Left lung (tissue), 10 donors: ENCODE results near the gene NEGR1. TPM values are rescaled to one million over a fixed set of nuclear protein-coding genes. Genes with fewer than 3 reads are reported as not detected.

Experiments used
- ATAC-seq: fragments of 200-7000 bp; cut with Tn5 transposase; one replicate; pipeline ENCODE4 v1.9.1; 2020; ENCODE audit warnings: moderate library complexity
- DNase-seq, 4 donors: peaks; one replicate each; pipeline ENCODE4 v3.0.0-alpha.2; 2013 to 2020
- H3K27ac ChIP-seq, 2 donors: fragments of 200-600 bp; sonication (generic) in 1 of 2; one replicate each; pipeline versions ENCODE4 v1.5.0 to v1.8.0; 2020 to 2021
- H3K27me3 ChIP-seq, 2 donors: fragments of 200-600 bp; sonication (generic) in 1 of 2; one replicate each; pipeline versions ENCODE4 v1.5.0 to v1.8.0; 2020 to 2021
- H3K36me3 ChIP-seq, 2 donors: fragments of 200-600 bp; sonication (generic) in 1 of 2; one replicate each; pipeline versions ENCODE4 v1.5.0 to v1.8.0; 2020 to 2021
- H3K4me1 ChIP-seq, 2 donors: fragments of 200-600 bp; one replicate each; pipeline ENCODE4 v1.8.0; 2021
- H3K4me3 ChIP-seq, 2 donors: fragments of 200-600 bp; sonication (generic) in 1 of 2; one replicate each; pipeline versions ENCODE4 v1.5.0 to v1.8.0; 2020 to 2021; ENCODE audit warnings: mild to moderate bottlenecking in 1 of 2
- H3K9me3 ChIP-seq, 2 donors: fragments of 200-600 bp; sonication (generic) in 1 of 2; one replicate each; pipeline versions ENCODE4 v1.5.0 to v1.8.0; 2020 to 2021
- CTCF ChIP-seq, 2 donors: fragments of 200-600 bp; sonication (generic) in 1 of 2; IDR thresholded peaks; one replicate each; pipeline versions ENCODE4 v1.5.0 to v1.8.0; 2021; ENCODE audit warnings: antibody characterized with exemption in 2 of 2
- intact Hi-C, 2 donors: fragments of 100-400 bp; cut with DNase I; formaldehyde crosslinking; loops; one replicate each; pipeline versions ENCODE4 v1.11.2 to v1.14.2; 2022
- polyA plus RNA-seq, 6 donors: library from polyadenylated mRNA; unstranded; fragments of 120-200 nt; gene quantifications; one replicate each; pipeline ENCODE4 v1.2.1, GENCODE V29; 2013; ENCODE audit not compliant: insufficient read length in 6 of 6
- total RNA-seq, 2 donors: library from RNA; stranded (reverse); fragmentation: NEBNext Ultra II Directional; extraction: Animal tissue kit (Norgen Biotek cat#: 25700); gene quantifications; one replicate each; pipeline ENCODE4 v1.2.1, GENCODE V29; 2021
- donor health status: DM: no; HTN: yes; CAD: no.
- donor health status: DM: no; HTN: no; CAD: no.

Gene NEGR1
- total and polyA plus RNA-seq, 8 donors = 2.4 to 5.7 (median 3.5) TPM

- Histone ChIP-seq H3K27me3 (no peaks in the 10 kb centered on the region), H3K36me3 (no peaks in the 10 kb centered on the region), H3K9me3 (peaks cover 0 to 7% of the 10 kb centered on the region in 2 donors), H3K4me1 (no peaks in the 10 kb centered on the region), H3K27ac (no peak overlapping the region), H3K4me3 (no peak overlapping the region)
- ATAC-seq (no peak), DNase-seq (no peak)
- TF ChIP-seq CTCF (IDR thresholded peaks at IDR 0.05) = no peak
- intact Hi-C loops = no loop called here
Observed at GRCh38 chr1:72197786-72198185, 84.6 kb downstream of the NEGR1 start.

GRCh38 chr1:72186733-72187307, 95.5 kb downstream of the NEGR1 start:
- intact Hi-C loops = no loop called here

GRCh38 chr1:72184099-72184701, 98.1 kb downstream of the NEGR1 start:
- H3K4me1 ChIP-seq = no peaks in the 10 kb centered on the region
- ATAC-seq (no peak), DNase-seq (no peak)
- H3K27ac ChIP-seq = no peak overlapping the region
- H3K36me3 ChIP-seq = no peaks in the 10 kb centered on the region
- no peaks in the 10 kb centered on the region for H3K27me3 ChIP-seq
- no peak overlapping the region for H3K4me3 ChIP-seq
- intact Hi-C loops = no loop called here
- no peak for TF ChIP-seq CTCF (IDR thresholded peaks at IDR 0.05)
- H3K9me3 ChIP-seq = no peaks in the 10 kb centered on the region

More at GRCh38 chr1:72186733-72187307, 95.5 kb downstream of the NEGR1 start:
- no peak overlapping the region for H3K4me3 ChIP-seq
- no peaks in the 10 kb centered on the region for H3K36me3 ChIP-seq
- H3K9me3 ChIP-seq = no peaks in the 10 kb centered on the region
- no peaks in the 10 kb centered on the region for H3K27me3 ChIP-seq
- TF ChIP-seq CTCF (IDR thresholded peaks at IDR 0.05) = peak in 1 of 2 donors; percentile 33
- no peak overlapping the region for H3K27ac ChIP-seq
- ATAC-seq (no peak), DNase-seq (peak in 1 of 4 donors; percentile 5)
- H3K4me1 ChIP-seq = no peaks in the 10 kb centered on the region

- no peak for DNase-seq
- no peak for ATAC-seq
- Histone ChIP-seq H3K9me3 (no peaks in the 10 kb centered on the region), H3K4me1 (no peaks in the 10 kb centered on the region), H3K36me3 (no peaks in the 10 kb centered on the region), H3K27ac (no peak overlapping the region), H3K4me3 (no peak overlapping the region), H3K27me3 (no peaks in the 10 kb centered on the region)
- intact Hi-C loops = no loop called here
- no peak for TF ChIP-seq CTCF (IDR thresholded peaks at IDR 0.05)
Observed at GRCh38 chr1:72182859-72183258, 99.5 kb downstream of the NEGR1 start.

GRCh38 chr1:72178266-72178665, 104.1 kb downstream of the NEGR1 start:
- Histone ChIP-seq H3K4me3 (no peak overlapping the region), H3K4me1 (no peaks in the 10 kb centered on the region), H3K27ac (no peak overlapping the region), H3K9me3 (no peaks in the 10 kb centered on the region), H3K27me3 (no peaks in the 10 kb centered on the region), H3K36me3 (no peaks in the 10 kb centered on the region)
- intact Hi-C loops = no loop called here
- no peak for DNase-seq
- no peak for TF ChIP-seq CTCF (IDR thresholded peaks at IDR 0.05)
- peak; percentile 47 for ATAC-seq
